GM12892 (cell line): Measurements from ENCODE around the gene TNNT2.

Source experiments
- POLR2A ChIP-seq: IDR thresholded peaks from 2 replicates; pipeline ENCODE4 v1.6.1; 2011; ENCODE audit warnings: low read depth, low read length, control low read depth
- POLR2AphosphoS5 ChIP-seq: IDR thresholded peaks from 2 replicates; pipeline ENCODE4 v1.6.1; 2011; ENCODE audit warnings: low read depth, low read length, control low read depth
- TAF1 ChIP-seq: IDR thresholded peaks from 2 replicates; pipeline ENCODE4 v1.6.1; 2011; ENCODE audit warnings: low read depth, mild to moderate bottlenecking, control low read depth, low read length, borderline replicate concordance

GRCh38 chr1:201414051-201414738 lies 36.7 kb upstream of the TNNT2 start:
- TF ChIP-seq POLR2A, result no peak
- no peak for TF ChIP-seq POLR2AphosphoS5
- TF ChIP-seq TAF1, result no peak
